ENCODE measurements around the gene AACS. TPM values are rescaled to one million over a fixed set of nuclear protein-coding genes. Genes with fewer than 3 reads are reported as not detected.
A peak's percentile ranks its signal among the peaks of the same experiment; 100 is the strongest.

Gene AACS
- total and polyA plus RNA-seq, 2 of the 13 experiments (the other 11 are each of a cell fraction or from before 2014, with no cell fraction given): 23.3 to 28.8 TPM

GRCh38 chr12:125092872-125093680, 27.8 kb downstream of the AACS start (continued):
- TF ChIP-seq, protein P1, sequence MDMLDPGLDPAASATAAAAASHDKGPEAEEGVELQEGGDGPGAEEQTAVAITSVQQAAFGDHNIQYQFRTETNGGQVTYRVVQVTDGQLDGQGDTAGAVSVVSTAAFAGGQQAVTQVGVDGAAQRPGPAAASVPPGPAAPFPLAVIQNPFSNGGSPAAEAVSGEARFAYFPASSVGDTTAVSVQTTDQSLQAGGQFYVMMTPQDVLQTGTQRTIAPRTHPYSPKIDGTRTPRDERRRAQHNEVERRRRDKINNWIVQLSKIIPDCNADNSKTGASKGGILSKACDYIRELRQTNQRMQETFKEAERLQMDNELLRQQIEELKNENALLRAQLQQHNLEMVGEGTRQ (IDR thresholded peaks at IDR 0.05; ENCODE audit: low read depth, low read length): no peak
- TF ChIP-seq, protein P1 (CRISPR knock-in tag; IDR thresholded peaks at IDR 0.05; ENCODE audit: borderline replicate concordance): no peak
- TF ChIP-seq ZFP36L2 (CRISPR knock-in tag; IDR thresholded peaks at IDR 0.05) (no peak), ZNF274 (CRISPR knock-in tag; IDR thresholded peaks at IDR 0.05) (no peak), THAP9 (CRISPR knock-in tag; IDR thresholded peaks at IDR 0.05; ENCODE audit: borderline replicate concordance) (peak; percentile 76), ZNF782 (CRISPR knock-in tag; IDR thresholded peaks at IDR 0.05; ENCODE audit: borderline replicate concordance) (no peak), ZNF17 (CRISPR knock-in tag; IDR thresholded peaks at IDR 0.05) (no peak), KAT2B (IDR thresholded peaks at IDR 0.05; ENCODE audit: borderline replicate concordance, low read depth, low read length) (no peak)
- TF ChIP-seq, protein P2, sequence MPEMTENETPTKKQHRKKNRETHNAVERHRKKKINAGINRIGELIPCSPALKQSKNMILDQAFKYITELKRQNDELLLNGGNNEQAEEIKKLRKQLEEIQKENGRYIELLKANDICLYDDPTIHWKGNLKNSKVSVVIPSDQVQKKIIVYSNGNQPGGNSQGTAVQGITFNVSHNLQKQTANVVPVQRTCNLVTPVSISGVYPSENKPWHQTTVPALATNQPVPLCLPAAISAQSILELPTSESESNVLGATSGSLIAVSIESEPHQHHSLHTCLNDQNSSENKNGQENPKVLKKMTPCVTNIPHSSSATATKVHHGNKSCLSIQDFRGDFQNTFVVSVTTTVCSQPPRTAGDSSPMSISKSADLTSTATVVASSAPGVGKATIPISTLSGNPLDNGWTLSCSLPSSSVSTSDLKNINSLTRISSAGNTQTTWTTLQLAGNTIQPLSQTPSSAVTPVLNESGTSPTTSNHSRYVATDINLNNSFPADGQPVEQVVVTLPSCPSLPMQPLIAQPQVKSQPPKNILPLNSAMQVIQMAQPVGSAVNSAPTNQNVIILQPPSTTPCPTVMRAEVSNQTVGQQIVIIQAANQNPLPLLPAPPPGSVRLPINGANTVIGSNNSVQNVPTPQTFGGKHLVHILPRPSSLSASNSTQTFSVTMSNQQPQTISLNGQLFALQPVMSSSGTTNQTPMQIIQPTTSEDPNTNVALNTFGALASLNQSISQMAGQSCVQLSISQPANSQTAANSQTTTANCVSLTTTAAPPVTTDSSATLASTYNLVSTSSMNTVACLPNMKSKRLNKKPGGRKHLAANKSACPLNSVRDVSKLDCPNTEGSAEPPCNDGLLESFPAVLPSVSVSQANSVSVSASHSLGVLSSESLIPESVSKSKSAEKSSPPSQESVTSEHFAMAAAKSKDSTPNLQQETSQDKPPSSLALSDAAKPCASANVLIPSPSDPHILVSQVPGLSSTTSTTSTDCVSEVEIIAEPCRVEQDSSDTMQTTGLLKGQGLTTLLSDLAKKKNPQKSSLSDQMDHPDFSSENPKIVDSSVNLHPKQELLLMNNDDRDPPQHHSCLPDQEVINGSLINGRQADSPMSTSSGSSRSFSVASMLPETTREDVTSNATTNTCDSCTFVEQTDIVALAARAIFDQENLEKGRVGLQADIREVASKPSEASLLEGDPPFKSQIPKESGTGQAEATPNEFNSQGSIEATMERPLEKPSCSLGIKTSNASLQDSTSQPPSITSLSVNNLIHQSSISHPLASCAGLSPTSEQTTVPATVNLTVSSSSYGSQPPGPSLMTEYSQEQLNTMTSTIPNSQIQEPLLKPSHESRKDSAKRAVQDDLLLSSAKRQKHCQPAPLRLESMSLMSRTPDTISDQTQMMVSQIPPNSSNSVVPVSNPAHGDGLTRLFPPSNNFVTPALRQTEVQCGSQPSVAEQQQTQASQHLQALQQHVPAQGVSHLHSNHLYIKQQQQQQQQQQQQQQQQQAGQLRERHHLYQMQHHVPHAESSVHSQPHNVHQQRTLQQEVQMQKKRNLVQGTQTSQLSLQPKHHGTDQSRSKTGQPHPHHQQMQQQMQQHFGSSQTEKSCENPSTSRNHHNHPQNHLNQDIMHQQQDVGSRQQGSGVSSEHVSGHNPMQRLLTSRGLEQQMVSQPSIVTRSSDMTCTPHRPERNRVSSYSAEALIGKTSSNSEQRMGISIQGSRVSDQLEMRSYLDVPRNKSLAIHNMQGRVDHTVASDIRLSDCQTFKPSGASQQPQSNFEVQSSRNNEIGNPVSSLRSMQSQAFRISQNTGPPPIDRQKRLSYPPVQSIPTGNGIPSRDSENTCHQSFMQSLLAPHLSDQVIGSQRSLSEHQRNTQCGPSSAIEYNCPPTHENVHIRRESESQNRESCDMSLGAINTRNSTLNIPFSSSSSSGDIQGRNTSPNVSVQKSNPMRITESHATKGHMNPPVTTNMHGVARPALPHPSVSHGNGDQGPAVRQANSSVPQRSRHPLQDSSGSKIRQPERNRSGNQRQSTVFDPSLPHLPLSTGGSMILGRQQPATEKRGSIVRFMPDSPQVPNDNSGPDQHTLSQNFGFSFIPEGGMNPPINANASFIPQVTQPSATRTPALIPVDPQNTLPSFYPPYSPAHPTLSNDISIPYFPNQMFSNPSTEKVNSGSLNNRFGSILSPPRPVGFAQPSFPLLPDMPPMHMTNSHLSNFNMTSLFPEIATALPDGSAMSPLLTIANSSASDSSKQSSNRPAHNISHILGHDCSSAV (CRISPR knock-in tag; IDR thresholded peaks at IDR 0.05; ENCODE audit: borderline replicate concordance): no peak
- TF ChIP-seq, protein P3, sequence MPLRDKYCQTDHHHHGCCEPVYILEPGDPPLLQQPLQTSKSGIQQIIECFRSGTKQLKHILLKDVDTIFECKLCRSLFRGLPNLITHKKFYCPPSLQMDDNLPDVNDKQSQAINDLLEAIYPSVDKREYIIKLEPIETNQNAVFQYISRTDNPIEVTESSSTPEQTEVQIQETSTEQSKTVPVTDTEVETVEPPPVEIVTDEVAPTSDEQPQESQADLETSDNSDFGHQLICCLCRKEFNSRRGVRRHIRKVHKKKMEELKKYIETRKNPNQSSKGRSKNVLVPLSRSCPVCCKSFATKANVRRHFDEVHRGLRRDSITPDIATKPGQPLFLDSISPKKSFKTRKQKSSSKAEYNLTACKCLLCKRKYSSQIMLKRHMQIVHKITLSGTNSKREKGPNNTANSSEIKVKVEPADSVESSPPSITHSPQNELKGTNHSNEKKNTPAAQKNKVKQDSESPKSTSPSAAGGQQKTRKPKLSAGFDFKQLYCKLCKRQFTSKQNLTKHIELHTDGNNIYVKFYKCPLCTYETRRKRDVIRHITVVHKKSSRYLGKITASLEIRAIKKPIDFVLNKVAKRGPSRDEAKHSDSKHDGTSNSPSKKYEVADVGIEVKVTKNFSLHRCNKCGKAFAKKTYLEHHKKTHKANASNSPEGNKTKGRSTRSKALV (CRISPR knock-in tag; IDR thresholded peaks at IDR 0.05): no peak
- TF ChIP-seq, protein P4, sequence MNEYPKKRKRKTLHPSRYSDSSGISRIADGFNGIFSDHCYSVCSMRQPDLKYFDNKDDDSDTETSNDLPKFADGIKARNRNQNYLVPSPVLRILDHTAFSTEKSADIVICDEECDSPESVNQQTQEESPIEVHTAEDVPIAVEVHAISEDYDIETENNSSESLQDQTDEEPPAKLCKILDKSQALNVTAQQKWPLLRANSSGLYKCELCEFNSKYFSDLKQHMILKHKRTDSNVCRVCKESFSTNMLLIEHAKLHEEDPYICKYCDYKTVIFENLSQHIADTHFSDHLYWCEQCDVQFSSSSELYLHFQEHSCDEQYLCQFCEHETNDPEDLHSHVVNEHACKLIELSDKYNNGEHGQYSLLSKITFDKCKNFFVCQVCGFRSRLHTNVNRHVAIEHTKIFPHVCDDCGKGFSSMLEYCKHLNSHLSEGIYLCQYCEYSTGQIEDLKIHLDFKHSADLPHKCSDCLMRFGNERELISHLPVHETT (CRISPR knock-in tag; conservative IDR thresholded peaks at IDR 0.05): no peak; the same call in 1 of the 2 replicates
